WTC11 (cell line): ENCODE measurements around the gene SNX13. TPM values are rescaled to one million over a fixed set of nuclear protein-coding genes. Genes with fewer than 3 reads are reported as not detected.

Experiments used
- ATAC-seq: fragments of 200-7000 bp; cut with Tn5 transposase; 2 replicates; pipeline ENCODE4 v1.10.0; 2021; ENCODE audit warnings: mild to moderate bottlenecking, moderate library complexity
- CTCF ChIA-PET: fragments of 300-600 bp; sonication (Branson Sonifier 250); formaldehyde crosslinking; loops from one replicate; lab custom pipeline; 2021; ENCODE audit warnings: antibody characterized with exemption; lab: Charles Lee
- POLR2A ChIA-PET: fragments of 350-600 bp; sonication (Branson Sonifier 250); formaldehyde crosslinking; loops from one replicate; lab custom pipeline; 2021; ENCODE audit warnings: antibody characterized with exemption; lab: Charles Lee
- DNase-seq: peaks from one replicate; pipeline ENCODE4 v3.0.0; 2021; ENCODE audit warnings: low spot score
- H3K27ac Mint-ChIP-seq: 2 replicates; pipeline ENCODE4 v1.8.0; 2021; ENCODE audit warnings: mixed read lengths
- H3K27me3 Mint-ChIP-seq: 2 replicates; pipeline ENCODE4 v1.8.0; 2021; ENCODE audit warnings: low read depth, mild to moderate bottlenecking, moderate library complexity, mixed read lengths
- H3K36me3 Mint-ChIP-seq: 2 replicates; pipeline ENCODE4 v1.8.0; 2021; ENCODE audit warnings: mixed read lengths
- H3K4me1 Mint-ChIP-seq: 2 replicates; pipeline ENCODE4 v1.8.0; 2022; ENCODE audit warnings: mixed read lengths
- H3K4me3 Mint-ChIP-seq: 2 replicates; pipeline ENCODE4 v1.8.0; 2021; ENCODE audit warnings: mild to moderate bottlenecking, moderate library complexity, mixed read lengths
- H3K9me3 Mint-ChIP-seq: 2 replicates; pipeline ENCODE4 v1.8.0; 2021; ENCODE audit warnings: mixed read lengths
- ESRRA ChIP-seq: sonication (generic); formaldehyde crosslinking; IDR thresholded peaks from 2 replicates; pipeline ENCODE4 v1.8.1; 2022; ENCODE audit warnings: mild to moderate bottlenecking, missing genetic modification reagents, borderline replicate concordance
- HMGA2 ChIP-seq: fragments of 250-450 bp; sonication (Bioruptor Pico); IDR thresholded peaks from 2 replicates; pipeline ENCODE4 v1.4.0; 2021; ENCODE audit warnings: mild to moderate bottlenecking, moderate library complexity
- KAT7 ChIP-seq: sonication (generic); formaldehyde crosslinking; IDR thresholded peaks from 2 replicates; pipeline ENCODE4 v1.8.1; 2023; ENCODE audit warnings: missing genetic modification reagents, mild to moderate bottlenecking, borderline replicate concordance
- MXD4 ChIP-seq: fragments of 250-450 bp; sonication (Bioruptor Pico); IDR thresholded peaks from 2 replicates; pipeline ENCODE4 v1.8.0; 2021; ENCODE audit warnings: mild to moderate bottlenecking, moderate library complexity, borderline replicate concordance
- SMAD3 ChIP-seq: sonication (generic); formaldehyde crosslinking; IDR thresholded peaks from 2 replicates; pipeline ENCODE4 v1.8.0; 2022; ENCODE audit warnings: missing genetic modification reagents, mild to moderate bottlenecking, borderline replicate concordance
- SOX15 ChIP-seq: fragments of 250-450 bp; sonication (Bioruptor Pico); IDR thresholded peaks from 2 replicates; pipeline ENCODE4 v1.9.0; 2021; ENCODE audit warnings: mild to moderate bottlenecking
- ZNF219 ChIP-seq: sonication (generic); formaldehyde crosslinking; IDR thresholded peaks from 2 replicates; pipeline ENCODE4 v1.8.0; 2023; ENCODE audit warnings: missing genetic modification reagents, mild to moderate bottlenecking, borderline replicate concordance
- ZNF232 ChIP-seq: sonication (generic); formaldehyde crosslinking; IDR thresholded peaks from 2 replicates; pipeline ENCODE4 v1.8.0; 2022; ENCODE audit warnings: mild to moderate bottlenecking, missing genetic modification reagents
- ZNF416 ChIP-seq: fragments of 250-450 bp; sonication (Bioruptor Pico); IDR thresholded peaks from 2 replicates; pipeline ENCODE4 v1.9.0; 2021; ENCODE audit warnings: mild to moderate bottlenecking, inconsistent platforms
- total RNA-seq: library from RNA; stranded (reverse); gene quantifications from 3 replicates; pipeline ENCODE4 v1.2.3, GENCODE V29; 2021
- TF ChIP-seq, protein P1 (sequence below): sonication (generic); formaldehyde crosslinking; IDR thresholded peaks from 2 replicates; pipeline ENCODE4 v1.8.1; 2023; ENCODE audit warnings: mild to moderate bottlenecking, missing genetic modification reagents, borderline replicate concordance
- TF ChIP-seq, protein P2 (sequence below): fragments of 250-450 bp; sonication (Bioruptor Pico); IDR thresholded peaks from 2 replicates; pipeline ENCODE4 v1.9.0; 2021; ENCODE audit warnings: mild to moderate bottlenecking
- TF ChIP-seq, protein P3 (sequence below): fragments of 250-450 bp; sonication (Bioruptor Pico); conservative IDR thresholded peaks from 2 replicates; pipeline ENCODE4 v1.9.0; 2021; ENCODE audit warnings: mild to moderate bottlenecking
- TF ChIP-seq, protein P4 (sequence below): sonication (generic); formaldehyde crosslinking; conservative IDR thresholded peaks from 2 replicates; pipeline ENCODE4 v1.8.1; 2022; ENCODE audit warnings: mild to moderate bottlenecking, missing genetic modification reagents
- TF ChIP-seq, protein P5 (sequence below): sonication (generic); formaldehyde crosslinking; IDR thresholded peaks from 2 replicates; pipeline ENCODE4 v1.8.1; 2023; ENCODE audit warnings: mild to moderate bottlenecking, missing genetic modification reagents, moderate library complexity

The SNX13 gene
- total RNA-seq, 1 experiment from 2014 or later: 27.5 TPM

DNA sequence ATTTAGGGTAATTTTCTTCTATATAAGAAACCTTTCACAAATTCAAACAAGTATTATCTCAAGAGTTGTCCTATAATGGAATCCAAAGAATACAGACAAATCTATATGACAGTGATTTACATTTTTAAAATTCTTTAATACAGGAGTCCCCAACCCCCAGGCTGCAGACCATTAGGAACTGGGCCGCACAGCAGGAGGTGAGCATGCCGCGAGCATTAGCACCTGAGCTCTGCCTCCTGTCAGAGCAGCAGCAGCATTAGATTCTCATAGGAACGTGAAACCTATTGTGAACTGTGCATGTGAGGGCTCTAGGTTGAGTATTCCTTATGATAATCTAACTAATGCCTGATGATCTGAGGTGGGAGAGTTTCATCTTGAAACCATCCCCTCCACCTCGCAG is 37.7 kb downstream of the SNX13 start:
- no peaks in the 10 kb centered on the region for H3K27me3 Mint-ChIP-seq
- H3K27ac Mint-ChIP-seq: no peak overlapping the region
- ATAC-seq (peak; percentile 75), DNase-seq (peak; percentile 73)
- 0 out of 2 replicates have a peak overlapping the region, but pooled peaks have one; percentile 10 for H3K4me3 Mint-ChIP-seq
- peaks cover 42% of the 10 kb centered on the region for H3K4me1 Mint-ChIP-seq
- no peaks in the 10 kb centered on the region for H3K36me3 Mint-ChIP-seq
- H3K9me3 Mint-ChIP-seq: no peaks in the 10 kb centered on the region
- ChIA-PET CTCF (interaction anchor here (1.0 kb wide), 1 partner anchor 86 kb away, joined by 3 read pairs; no protein-coding TSS in a partner anchor), POLR2A (no interaction called here)
- peak; percentile 34; the same call in 1 of the 2 replicates for TF ChIP-seq SMAD3 (CRISPR knock-in tag)
- TF ChIP-seq, protein P1, sequence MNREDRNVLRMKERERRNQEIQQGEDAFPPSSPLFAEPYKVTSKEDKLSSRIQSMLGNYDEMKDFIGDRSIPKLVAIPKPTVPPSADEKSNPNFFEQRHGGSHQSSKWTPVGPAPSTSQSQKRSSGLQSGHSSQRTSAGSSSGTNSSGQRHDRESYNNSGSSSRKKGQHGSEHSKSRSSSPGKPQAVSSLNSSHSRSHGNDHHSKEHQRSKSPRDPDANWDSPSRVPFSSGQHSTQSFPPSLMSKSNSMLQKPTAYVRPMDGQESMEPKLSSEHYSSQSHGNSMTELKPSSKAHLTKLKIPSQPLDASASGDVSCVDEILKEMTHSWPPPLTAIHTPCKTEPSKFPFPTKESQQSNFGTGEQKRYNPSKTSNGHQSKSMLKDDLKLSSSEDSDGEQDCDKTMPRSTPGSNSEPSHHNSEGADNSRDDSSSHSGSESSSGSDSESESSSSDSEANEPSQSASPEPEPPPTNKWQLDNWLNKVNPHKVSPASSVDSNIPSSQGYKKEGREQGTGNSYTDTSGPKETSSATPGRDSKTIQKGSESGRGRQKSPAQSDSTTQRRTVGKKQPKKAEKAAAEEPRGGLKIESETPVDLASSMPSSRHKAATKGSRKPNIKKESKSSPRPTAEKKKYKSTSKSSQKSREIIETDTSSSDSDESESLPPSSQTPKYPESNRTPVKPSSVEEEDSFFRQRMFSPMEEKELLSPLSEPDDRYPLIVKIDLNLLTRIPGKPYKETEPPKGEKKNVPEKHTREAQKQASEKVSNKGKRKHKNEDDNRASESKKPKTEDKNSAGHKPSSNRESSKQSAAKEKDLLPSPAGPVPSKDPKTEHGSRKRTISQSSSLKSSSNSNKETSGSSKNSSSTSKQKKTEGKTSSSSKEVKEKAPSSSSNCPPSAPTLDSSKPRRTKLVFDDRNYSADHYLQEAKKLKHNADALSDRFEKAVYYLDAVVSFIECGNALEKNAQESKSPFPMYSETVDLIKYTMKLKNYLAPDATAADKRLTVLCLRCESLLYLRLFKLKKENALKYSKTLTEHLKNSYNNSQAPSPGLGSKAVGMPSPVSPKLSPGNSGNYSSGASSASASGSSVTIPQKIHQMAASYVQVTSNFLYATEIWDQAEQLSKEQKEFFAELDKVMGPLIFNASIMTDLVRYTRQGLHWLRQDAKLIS (CRISPR knock-in tag): no peak

DNA sequence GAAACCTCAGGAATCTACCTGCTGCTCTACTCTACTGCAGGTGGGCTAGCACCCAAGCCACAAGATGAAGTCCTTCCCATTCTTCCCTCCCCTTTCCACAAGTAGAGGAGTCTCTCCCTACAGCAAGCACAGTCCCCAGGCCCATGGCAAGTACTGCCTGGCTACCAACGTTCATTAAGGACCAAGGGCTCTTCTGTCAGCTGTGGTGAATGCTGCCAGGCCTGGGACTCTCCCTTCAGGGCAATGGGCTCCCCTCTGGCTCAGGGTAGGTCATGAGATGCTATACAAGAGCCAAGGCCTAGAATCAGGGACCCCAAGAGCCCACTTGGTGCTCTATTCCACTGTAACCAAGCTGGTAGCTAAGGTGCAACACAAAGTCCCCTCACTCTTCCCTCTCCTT is 39.8 kb downstream of the SNX13 start:
- H3K4me1 Mint-ChIP-seq: peaks cover 40% of the 10 kb centered on the region
- H3K9me3 Mint-ChIP-seq: no peaks in the 10 kb centered on the region
- CTCF ChIA-PET: no interaction called here
- H3K36me3 Mint-ChIP-seq: no peaks in the 10 kb centered on the region
- no peak overlapping the region for H3K4me3 Mint-ChIP-seq
- no peak for DNase-seq
- no peaks in the 10 kb centered on the region for H3K27me3 Mint-ChIP-seq
- ATAC-seq: no peak
- POLR2A ChIA-PET: no interaction called here
- TF ChIP-seq SOX15: no peak
- TF ChIP-seq, protein P2, sequence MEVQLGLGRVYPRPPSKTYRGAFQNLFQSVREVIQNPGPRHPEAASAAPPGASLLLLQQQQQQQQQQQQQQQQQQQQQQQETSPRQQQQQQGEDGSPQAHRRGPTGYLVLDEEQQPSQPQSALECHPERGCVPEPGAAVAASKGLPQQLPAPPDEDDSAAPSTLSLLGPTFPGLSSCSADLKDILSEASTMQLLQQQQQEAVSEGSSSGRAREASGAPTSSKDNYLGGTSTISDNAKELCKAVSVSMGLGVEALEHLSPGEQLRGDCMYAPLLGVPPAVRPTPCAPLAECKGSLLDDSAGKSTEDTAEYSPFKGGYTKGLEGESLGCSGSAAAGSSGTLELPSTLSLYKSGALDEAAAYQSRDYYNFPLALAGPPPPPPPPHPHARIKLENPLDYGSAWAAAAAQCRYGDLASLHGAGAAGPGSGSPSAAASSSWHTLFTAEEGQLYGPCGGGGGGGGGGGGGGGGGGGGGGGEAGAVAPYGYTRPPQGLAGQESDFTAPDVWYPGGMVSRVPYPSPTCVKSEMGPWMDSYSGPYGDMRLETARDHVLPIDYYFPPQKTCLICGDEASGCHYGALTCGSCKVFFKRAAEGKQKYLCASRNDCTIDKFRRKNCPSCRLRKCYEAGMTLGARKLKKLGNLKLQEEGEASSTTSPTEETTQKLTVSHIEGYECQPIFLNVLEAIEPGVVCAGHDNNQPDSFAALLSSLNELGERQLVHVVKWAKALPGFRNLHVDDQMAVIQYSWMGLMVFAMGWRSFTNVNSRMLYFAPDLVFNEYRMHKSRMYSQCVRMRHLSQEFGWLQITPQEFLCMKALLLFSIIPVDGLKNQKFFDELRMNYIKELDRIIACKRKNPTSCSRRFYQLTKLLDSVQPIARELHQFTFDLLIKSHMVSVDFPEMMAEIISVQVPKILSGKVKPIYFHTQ: no peak
- TF ChIP-seq ZNF232 (CRISPR knock-in tag): no peak
- TF ChIP-seq HMGA2: no peak
- TF ChIP-seq SMAD3 (CRISPR knock-in tag): no peak
- TF ChIP-seq ZNF416: no peak
- TF ChIP-seq ESRRA: no peak
- TF ChIP-seq, protein P3, sequence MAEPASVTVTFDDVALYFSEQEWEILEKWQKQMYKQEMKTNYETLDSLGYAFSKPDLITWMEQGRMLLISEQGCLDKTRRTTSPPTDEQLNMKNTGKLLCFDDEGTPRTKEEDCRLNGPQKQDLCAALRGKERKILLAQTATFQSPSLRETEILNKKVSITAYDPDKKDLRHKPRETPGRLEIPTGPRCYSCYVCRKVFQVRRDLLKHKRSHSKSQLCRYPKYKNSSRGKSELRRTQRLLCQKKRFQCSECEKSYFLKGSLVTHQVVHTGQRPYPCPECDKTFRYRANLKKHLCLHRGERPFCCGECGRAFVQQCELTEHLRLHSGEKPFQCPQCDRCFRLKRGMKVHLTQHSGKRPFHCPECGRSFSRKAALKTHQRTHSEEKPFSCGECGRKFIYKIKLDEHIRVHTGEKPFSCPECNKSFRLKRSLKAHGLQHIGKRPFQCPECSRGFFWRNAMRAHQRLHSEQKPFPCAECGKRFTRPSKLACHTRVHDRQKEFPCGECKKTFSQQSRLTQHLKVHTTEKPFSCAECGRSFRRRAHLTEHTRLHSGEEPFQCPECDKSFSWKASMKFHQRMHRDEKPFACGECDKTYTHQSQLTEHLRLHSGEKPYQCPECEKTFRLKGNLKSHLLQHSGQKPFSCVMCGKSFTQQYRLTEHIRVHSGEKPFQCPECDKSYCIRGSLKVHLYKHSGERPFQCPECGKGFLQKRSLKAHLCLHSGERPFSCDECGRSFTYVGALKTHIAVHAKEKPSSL (CRISPR knock-in tag): no peak
- TF ChIP-seq, protein P4, sequence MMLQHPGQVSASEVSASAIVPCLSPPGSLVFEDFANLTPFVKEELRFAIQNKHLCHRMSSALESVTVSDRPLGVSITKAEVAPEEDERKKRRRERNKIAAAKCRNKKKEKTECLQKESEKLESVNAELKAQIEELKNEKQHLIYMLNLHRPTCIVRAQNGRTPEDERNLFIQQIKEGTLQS (CRISPR knock-in tag): no peak
- TF ChIP-seq MXD4 (CRISPR knock-in tag): no peak
- TF ChIP-seq, all 79 proteins: peak for 0
- H3K27ac Mint-ChIP-seq: peak overlapping the region; percentile 14; the same call in 1 of the 2 replicates

DNA sequence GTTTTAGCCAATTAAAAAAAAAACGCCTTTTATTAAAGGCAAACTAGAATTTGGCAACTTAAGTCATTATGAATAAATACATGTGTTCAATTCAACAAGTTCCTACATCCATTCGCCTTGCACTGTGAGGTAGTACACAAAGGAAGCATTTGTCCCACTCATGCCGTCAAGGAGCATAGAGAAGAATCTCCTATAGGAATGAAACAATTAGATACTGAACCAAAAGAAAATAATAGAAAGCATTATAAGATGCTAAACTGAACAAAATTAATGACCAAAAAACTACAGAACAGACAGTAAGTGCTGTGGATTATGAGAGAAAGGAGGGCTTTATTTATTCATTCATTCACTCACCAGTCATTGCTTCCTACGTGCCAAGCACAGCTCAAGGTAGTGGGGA is 42.2 kb downstream of the SNX13 start:
- ATAC-seq (no peak), DNase-seq (no peak)
- CTCF ChIA-PET: no interaction called here
- H3K4me3 Mint-ChIP-seq: no peak overlapping the region
- H3K9me3 Mint-ChIP-seq: no peaks in the 10 kb centered on the region
- H3K27me3 Mint-ChIP-seq: no peaks in the 10 kb centered on the region
- POLR2A ChIA-PET: no interaction called here
- H3K36me3 Mint-ChIP-seq: no peaks in the 10 kb centered on the region
- no peak overlapping the region for H3K27ac Mint-ChIP-seq
- peaks cover 24% of the 10 kb centered on the region for H3K4me1 Mint-ChIP-seq
- TF ChIP-seq, protein P2: no peak
- TF ChIP-seq KAT7 (no peak), ZNF219 (CRISPR knock-in tag) (no peak)
- TF ChIP-seq, protein P5, sequence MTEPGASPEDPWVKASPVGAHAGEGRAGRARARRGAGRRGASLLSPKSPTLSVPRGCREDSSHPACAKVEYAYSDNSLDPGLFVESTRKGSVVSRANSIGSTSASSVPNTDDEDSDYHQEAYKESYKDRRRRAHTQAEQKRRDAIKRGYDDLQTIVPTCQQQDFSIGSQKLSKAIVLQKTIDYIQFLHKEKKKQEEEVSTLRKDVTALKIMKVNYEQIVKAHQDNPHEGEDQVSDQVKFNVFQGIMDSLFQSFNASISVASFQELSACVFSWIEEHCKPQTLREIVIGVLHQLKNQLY: no peak
- TF ChIP-seq, protein P3 (CRISPR knock-in tag): no peak
